Measurements from ENCODE around the gene SLC45A1. TPM values are rescaled to one million over a fixed set of nuclear protein-coding genes. Genes with fewer than 3 reads are reported as not detected.

Gene SLC45A1
- total RNA-seq, 1 donor from 2014 or later = 0.50 TPM

- intact Hi-C loops (cut with micrococcal nuclease) = no loop called here
- no peak for DNase-seq (ENCODE audit: low spot score)
- Mint-ChIP-seq H3K36me3 (ENCODE audit: low read depth) (peaks cover 42% of the 10 kb centered on the region), H3K4me1 (ENCODE audit: low read depth) (no peaks in the 10 kb centered on the region), H3K27ac (no peak overlapping the region), H3K4me3 (ENCODE audit: low read depth) (no peak overlapping the region), H3K9me3 (no peaks in the 10 kb centered on the region), H3K27me3 (ENCODE audit: low read depth) (no peaks in the 10 kb centered on the region)
These were observed 37.7 kb downstream of the SLC45A1 start for GRCh38 chr1:8355439-8356255.

GRCh38 chr1:8356256-8357209 lies 38.6 kb downstream of the SLC45A1 start:
- H3K36me3 Mint-ChIP-seq (ENCODE audit: low read depth) = peaks cover 46% of the 10 kb centered on the region

GRCh38 chr1:8357329-8358101 lies 39.6 kb downstream of the SLC45A1 start:
- Mint-ChIP-seq H3K36me3 (ENCODE audit: low read depth) (peaks cover 50% of the 10 kb centered on the region), H3K9me3 (no peaks in the 10 kb centered on the region), H3K27ac (peak overlapping the region; percentile 22), H3K4me3 (ENCODE audit: low read depth) (no peak overlapping the region), H3K4me1 (ENCODE audit: low read depth) (no peaks in the 10 kb centered on the region), H3K27me3 (ENCODE audit: low read depth) (no peaks in the 10 kb centered on the region)
- intact Hi-C loops (cut with micrococcal nuclease) = no loop called here
- no peak for DNase-seq (ENCODE audit: low spot score)

More at GRCh38 chr1:8356256-8357209, 38.6 kb downstream of the SLC45A1 start:
- no peak for DNase-seq (ENCODE audit: low spot score)
- H3K4me1 Mint-ChIP-seq (ENCODE audit: low read depth) = no peaks in the 10 kb centered on the region
- intact Hi-C loops (cut with micrococcal nuclease) = no loop called here
- no peaks in the 10 kb centered on the region for H3K27me3 Mint-ChIP-seq (ENCODE audit: low read depth)
- peak overlapping the region; percentile 0 for H3K27ac Mint-ChIP-seq
- H3K9me3 Mint-ChIP-seq = no peaks in the 10 kb centered on the region
- no peak overlapping the region for H3K4me3 Mint-ChIP-seq (ENCODE audit: low read depth)

- H3K27me3 Mint-ChIP-seq (ENCODE audit: low read depth) = no peaks in the 10 kb centered on the region
- no peaks in the 10 kb centered on the region for H3K9me3 Mint-ChIP-seq
- intact Hi-C loops (cut with micrococcal nuclease) = no loop called here
- peaks cover 53% of the 10 kb centered on the region for H3K36me3 Mint-ChIP-seq (ENCODE audit: low read depth)
- no peaks in the 10 kb centered on the region for H3K4me1 Mint-ChIP-seq (ENCODE audit: low read depth)
- no peak for DNase-seq (ENCODE audit: low spot score)
- H3K4me3 Mint-ChIP-seq (ENCODE audit: low read depth) = no peak overlapping the region
- no peak overlapping the region for H3K27ac Mint-ChIP-seq
These were observed 40.5 kb downstream of the SLC45A1 start for GRCh38 chr1:8358241-8358896.

DNA sequence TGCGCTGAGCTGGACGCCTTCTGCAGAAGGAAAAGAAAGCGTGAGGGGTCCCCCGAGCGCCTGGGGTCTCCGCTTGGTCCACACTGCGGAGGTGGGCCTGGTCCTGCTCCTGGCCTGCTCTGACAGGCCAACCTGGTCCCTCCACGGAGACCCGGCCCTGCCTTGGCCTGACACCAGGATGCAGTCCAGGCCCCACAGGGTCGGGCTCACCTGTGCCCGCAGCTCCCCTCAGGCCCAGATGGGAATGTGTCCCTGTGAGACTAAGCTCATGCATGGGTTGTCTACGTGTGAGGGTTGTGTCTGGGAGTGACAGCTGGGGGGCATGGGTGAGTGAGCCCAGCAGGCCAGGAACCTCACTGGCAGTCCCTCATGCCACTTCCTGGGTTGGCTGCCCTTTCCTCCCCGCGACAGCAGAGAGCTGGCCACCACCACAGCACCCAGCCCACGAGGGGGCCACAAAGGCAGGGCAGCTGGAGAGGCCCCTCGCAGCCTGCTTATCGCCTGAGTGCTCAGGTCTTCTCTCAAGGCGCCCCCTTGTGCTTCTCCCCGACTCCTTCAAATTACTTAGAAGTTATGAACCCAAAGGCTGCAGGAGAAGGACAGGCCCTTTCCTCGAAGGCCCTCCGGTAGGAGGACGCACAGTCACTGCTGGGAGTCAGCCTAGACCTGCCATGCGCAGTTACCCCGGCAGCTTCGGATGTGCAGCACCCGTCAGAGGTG lies 41.1 kb downstream of the SLC45A1 start:
- Mint-ChIP-seq H3K36me3 (ENCODE audit: low read depth) (peaks cover 51% of the 10 kb centered on the region), H3K9me3 (no peaks in the 10 kb centered on the region)

GRCh38 chr1:8359617-8360481 lies 41.9 kb downstream of the SLC45A1 start:
- Mint-ChIP-seq H3K4me1 (ENCODE audit: low read depth) (no peaks in the 10 kb centered on the region), H3K36me3 (ENCODE audit: low read depth) (peaks cover 50% of the 10 kb centered on the region), H3K4me3 (ENCODE audit: low read depth) (no peak overlapping the region), H3K27ac (peak overlapping the region; percentile 49), H3K9me3 (no peaks in the 10 kb centered on the region), H3K27me3 (ENCODE audit: low read depth) (no peaks in the 10 kb centered on the region)
- DNase-seq (ENCODE audit: low spot score) = no peak
- intact Hi-C loops (cut with micrococcal nuclease) = no loop called here

More for the DNA sequence above, 41.1 kb downstream of the SLC45A1 start:
- no peak overlapping the region for H3K4me3 Mint-ChIP-seq (ENCODE audit: low read depth)
- no peak for DNase-seq (ENCODE audit: low spot score)
- no peaks in the 10 kb centered on the region for H3K4me1 Mint-ChIP-seq (ENCODE audit: low read depth)
- intact Hi-C loops (cut with micrococcal nuclease) = no loop called here
- H3K27ac Mint-ChIP-seq = no peak overlapping the region
- no peaks in the 10 kb centered on the region for H3K27me3 Mint-ChIP-seq (ENCODE audit: low read depth)

GRCh38 chr1:8360493-8361197 lies 42.7 kb downstream of the SLC45A1 start:
- Mint-ChIP-seq H3K27me3 (ENCODE audit: low read depth) (no peaks in the 10 kb centered on the region), H3K9me3 (no peaks in the 10 kb centered on the region), H3K27ac (no peak overlapping the region), H3K4me1 (ENCODE audit: low read depth) (no peaks in the 10 kb centered on the region), H3K4me3 (ENCODE audit: low read depth) (no peak overlapping the region), H3K36me3 (ENCODE audit: low read depth) (peaks cover 51% of the 10 kb centered on the region)
- no peak for DNase-seq (ENCODE audit: low spot score)
- intact Hi-C loops (cut with micrococcal nuclease) = no loop called here

DNA sequence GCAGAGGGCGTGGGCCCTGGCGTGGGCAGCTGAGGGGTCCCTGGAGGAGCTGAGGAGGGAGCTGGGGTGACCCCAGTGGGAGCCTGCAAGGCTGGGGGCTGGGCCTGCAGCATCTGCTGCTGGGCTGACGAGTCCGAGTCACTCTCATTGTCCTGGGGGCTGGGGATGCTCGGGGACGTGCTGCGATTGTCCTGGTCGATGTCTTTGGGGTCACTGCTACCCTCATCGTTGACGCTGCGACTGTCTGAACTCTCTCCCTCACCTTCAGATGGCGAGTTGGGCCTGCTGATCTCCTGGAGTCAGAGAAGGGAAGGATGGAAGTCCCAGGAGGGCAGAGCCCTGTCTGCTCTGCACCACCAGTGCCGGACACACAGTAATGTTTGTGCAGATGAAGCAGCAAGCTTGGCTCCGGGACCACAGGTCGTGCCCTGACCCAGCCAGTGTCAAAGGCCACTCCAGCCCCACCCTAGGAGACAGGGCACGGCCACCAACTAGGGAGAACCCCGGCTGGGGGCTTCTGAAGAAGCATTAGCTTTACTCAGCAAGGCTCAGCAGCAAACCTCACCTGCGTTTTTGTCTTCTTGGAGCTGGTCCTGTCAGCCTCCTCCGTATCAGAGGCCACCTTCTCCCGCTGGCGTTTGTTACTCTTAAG lies 43.4 kb downstream of the SLC45A1 start:
- Mint-ChIP-seq H3K27me3 (ENCODE audit: low read depth) (no peaks in the 10 kb centered on the region), H3K27ac (no peak overlapping the region), H3K9me3 (no peaks in the 10 kb centered on the region), H3K4me3 (ENCODE audit: low read depth) (no peak overlapping the region), H3K36me3 (ENCODE audit: low read depth) (peaks cover 50% of the 10 kb centered on the region), H3K4me1 (ENCODE audit: low read depth) (no peaks in the 10 kb centered on the region)
- DNase-seq (ENCODE audit: low spot score) = no peak
- intact Hi-C loops (cut with micrococcal nuclease) = no loop called here

- no peak for DNase-seq (ENCODE audit: low spot score)
- Mint-ChIP-seq H3K27ac (no peak overlapping the region), H3K4me1 (ENCODE audit: low read depth) (peaks cover 4% of the 10 kb centered on the region), H3K4me3 (ENCODE audit: low read depth) (no peak overlapping the region), H3K27me3 (ENCODE audit: low read depth) (no peaks in the 10 kb centered on the region), H3K36me3 (ENCODE audit: low read depth) (peaks cover 49% of the 10 kb centered on the region), H3K9me3 (no peaks in the 10 kb centered on the region)
- intact Hi-C loops (cut with micrococcal nuclease) = no loop called here
These were observed 44.8 kb downstream of the SLC45A1 start for GRCh38 chr1:8362701-8363101.

DNA sequence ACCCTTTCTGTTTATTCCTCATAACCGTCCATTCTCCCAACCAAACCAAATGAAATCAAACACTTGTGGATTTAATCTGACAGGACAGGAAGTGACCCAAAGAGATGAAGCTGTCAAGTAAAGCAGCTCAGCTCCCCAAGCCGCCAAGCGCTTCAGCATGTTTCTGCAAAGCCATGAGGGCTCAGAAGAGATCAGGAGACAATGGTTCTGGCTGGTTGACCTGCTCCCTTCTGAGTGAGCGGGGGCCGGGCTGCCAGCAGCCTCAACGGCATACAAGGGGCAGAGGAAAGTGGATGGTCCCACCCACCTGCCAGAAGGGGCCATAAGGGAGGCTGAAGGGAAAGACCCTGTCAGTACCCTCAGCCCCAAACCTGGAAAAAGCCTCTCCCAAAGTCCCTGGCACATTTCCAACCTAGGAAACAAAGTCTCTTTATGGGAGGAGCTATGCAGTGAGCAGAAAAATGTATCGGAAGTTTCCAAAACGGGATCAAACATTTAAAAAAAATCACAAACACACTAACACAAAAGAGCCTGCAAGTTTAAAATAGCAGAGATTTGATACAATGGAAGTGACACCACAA lies 45.4 kb downstream of the SLC45A1 start:
- H3K27ac Mint-ChIP-seq = no peak overlapping the region
- H3K4me3 Mint-ChIP-seq (ENCODE audit: low read depth) = no peak overlapping the region
- peaks cover 5% of the 10 kb centered on the region for H3K4me1 Mint-ChIP-seq (ENCODE audit: low read depth)
- H3K9me3 Mint-ChIP-seq = no peaks in the 10 kb centered on the region
- H3K27me3 Mint-ChIP-seq (ENCODE audit: low read depth) = no peaks in the 10 kb centered on the region
- peaks cover 45% of the 10 kb centered on the region for H3K36me3 Mint-ChIP-seq (ENCODE audit: low read depth)
- intact Hi-C loops (cut with micrococcal nuclease) = no loop called here
- no peak for DNase-seq (ENCODE audit: low spot score)
